ENCODE results near the gene TMUB1. TPM values are rescaled to one million over a fixed set of nuclear protein-coding genes. Genes with fewer than 3 reads are reported as not detected.
A peak's percentile ranks its signal among the peaks of the same experiment; 100 is the strongest.

TMUB1 gene
- total and polyA plus RNA-seq, 9 of the 15 experiments (the other 6 are each of a cell fraction or from before 2014, with no cell fraction given) = 0.14 to 241 (median 74.1) TPM

DNA sequence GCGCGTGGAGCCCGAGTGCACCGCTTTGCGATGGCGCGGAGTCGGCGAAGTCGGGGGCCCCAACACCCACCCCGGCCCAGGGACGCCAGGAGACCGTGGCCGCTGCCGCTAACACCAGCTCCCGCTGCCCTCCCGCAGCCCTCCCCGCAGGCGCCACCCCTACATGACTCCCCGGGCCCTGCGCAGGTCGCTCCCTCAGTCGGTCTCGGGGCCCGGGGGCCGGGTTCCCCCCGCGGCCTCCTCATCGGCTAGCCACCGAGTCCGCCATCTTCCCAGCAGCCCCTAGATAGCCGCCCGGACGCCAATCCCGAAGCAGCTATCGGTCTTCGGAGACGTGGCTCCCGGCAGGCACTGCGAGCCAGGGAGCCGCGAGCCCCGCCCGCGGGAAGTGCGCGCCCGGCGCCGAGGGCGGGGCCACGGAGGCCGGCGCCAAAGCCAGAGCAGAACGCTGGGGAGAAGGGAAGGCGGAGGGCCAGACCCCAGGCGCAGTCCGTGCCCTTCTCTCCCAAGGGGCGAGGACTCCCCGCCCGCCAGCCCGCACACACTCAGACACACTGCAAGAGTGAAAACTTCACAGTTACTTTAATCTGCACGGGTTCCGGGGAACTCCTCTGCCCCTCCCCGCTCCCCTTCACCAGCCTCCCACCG, 2.6 kb downstream of the TMUB1 start, which contains the start of gene FASTK (continued):
- TF ChIP-seq REST (IDR thresholded peaks at IDR 0.05; ENCODE audit: borderline replicate concordance) (no peak), REST (CRISPR knock-in tag; IDR thresholded peaks at IDR 0.05; ENCODE audit: low read depth) (peak; percentile 63; the same call in 1 of the 2 replicates), NBN (IDR thresholded peaks at IDR 0.05; ENCODE audit: low read depth) (no peak), ATF1 (CRISPR knock-in tag; IDR thresholded peaks at IDR 0.05) (no peak), ATF1 (tag; IDR thresholded peaks at IDR 0.05) (peak; percentile 86), SAFB2 (IDR thresholded peaks at IDR 0.05; ENCODE audit: borderline replicate concordance, low read depth, low read length, severe bottlenecking) (no peak), NR2F6 (CRISPR knock-in tag; IDR thresholded peaks at IDR 0.05) (0 out of 2 replicates have a peak, but pooled peaks have one; percentile 81), SP1 (CRISPR knock-in tag; IDR thresholded peaks at IDR 0.05) (peak; percentile 79), ATF4 (CRISPR knock-in tag; IDR thresholded peaks at IDR 0.05) (peak; percentile 7), XRCC3 (IDR thresholded peaks at IDR 0.05) (no peak), ZC3H4 (CRISPR knock-in tag; IDR thresholded peaks at IDR 0.05; ENCODE audit: borderline replicate concordance) (0 out of 2 replicates have a peak, but pooled peaks have one; percentile 21), ZZZ3 (IDR thresholded peaks at IDR 0.05) (no peak), LCOR (CRISPR knock-in tag; IDR thresholded peaks at IDR 0.05) (peak; percentile 74), GABPA (tag; conservative IDR thresholded peaks at IDR 0.05; ENCODE audit: low read depth) (no peak)
- TF ChIP-seq, protein P1, sequence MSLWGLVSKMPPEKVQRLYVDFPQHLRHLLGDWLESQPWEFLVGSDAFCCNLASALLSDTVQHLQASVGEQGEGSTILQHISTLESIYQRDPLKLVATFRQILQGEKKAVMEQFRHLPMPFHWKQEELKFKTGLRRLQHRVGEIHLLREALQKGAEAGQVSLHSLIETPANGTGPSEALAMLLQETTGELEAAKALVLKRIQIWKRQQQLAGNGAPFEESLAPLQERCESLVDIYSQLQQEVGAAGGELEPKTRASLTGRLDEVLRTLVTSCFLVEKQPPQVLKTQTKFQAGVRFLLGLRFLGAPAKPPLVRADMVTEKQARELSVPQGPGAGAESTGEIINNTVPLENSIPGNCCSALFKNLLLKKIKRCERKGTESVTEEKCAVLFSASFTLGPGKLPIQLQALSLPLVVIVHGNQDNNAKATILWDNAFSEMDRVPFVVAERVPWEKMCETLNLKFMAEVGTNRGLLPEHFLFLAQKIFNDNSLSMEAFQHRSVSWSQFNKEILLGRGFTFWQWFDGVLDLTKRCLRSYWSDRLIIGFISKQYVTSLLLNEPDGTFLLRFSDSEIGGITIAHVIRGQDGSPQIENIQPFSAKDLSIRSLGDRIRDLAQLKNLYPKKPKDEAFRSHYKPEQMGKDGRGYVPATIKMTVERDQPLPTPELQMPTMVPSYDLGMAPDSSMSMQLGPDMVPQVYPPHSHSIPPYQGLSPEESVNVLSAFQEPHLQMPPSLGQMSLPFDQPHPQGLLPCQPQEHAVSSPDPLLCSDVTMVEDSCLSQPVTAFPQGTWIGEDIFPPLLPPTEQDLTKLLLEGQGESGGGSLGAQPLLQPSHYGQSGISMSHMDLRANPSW (CRISPR knock-in tag; IDR thresholded peaks at IDR 0.05) = peak; percentile 82

Measured in K562 (cell line).